ENCODE measurements around the gene SLC35B2.

DNA sequence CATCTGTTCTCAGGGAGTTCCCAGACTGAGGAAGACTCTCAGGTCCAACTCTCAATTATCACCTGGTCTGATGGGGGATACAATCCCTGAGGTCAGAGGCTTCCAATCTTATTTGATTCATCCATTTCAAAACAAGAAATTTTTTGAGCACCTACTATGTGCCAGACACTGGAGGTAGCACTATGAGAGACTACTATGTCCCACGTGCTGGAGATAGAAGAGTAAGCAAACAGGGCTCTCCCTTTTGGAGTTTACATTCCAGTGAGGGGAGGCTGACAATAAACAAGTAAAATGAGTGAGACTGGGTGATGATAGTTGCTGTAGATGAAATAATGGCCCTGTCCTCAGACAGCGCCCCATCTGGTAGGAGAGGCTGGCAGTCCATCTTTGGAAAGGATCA is 29.4 kb upstream of the SLC35B2 start:
- no peak for TF ChIP-seq POLR2AphosphoS5 (IDR thresholded peaks at IDR 0.05; ENCODE audit: low read depth, low read length)
- TF ChIP-seq, protein P1, sequence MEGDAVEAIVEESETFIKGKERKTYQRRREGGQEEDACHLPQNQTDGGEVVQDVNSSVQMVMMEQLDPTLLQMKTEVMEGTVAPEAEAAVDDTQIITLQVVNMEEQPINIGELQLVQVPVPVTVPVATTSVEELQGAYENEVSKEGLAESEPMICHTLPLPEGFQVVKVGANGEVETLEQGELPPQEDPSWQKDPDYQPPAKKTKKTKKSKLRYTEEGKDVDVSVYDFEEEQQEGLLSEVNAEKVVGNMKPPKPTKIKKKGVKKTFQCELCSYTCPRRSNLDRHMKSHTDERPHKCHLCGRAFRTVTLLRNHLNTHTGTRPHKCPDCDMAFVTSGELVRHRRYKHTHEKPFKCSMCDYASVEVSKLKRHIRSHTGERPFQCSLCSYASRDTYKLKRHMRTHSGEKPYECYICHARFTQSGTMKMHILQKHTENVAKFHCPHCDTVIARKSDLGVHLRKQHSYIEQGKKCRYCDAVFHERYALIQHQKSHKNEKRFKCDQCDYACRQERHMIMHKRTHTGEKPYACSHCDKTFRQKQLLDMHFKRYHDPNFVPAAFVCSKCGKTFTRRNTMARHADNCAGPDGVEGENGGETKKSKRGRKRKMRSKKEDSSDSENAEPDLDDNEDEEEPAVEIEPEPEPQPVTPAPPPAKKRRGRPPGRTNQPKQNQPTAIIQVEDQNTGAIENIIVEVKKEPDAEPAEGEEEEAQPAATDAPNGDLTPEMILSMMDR (IDR thresholded peaks at IDR 0.05), result no peak
- TF ChIP-seq SIN3A (IDR thresholded peaks at IDR 0.05; ENCODE audit: borderline replicate concordance, insufficient read depth, low read depth, low read length), result no peak
- no peak for TF ChIP-seq TCF7L2 (IDR thresholded peaks at IDR 0.05; ENCODE audit: low read depth, low read length)
- TF ChIP-seq, protein P2, sequence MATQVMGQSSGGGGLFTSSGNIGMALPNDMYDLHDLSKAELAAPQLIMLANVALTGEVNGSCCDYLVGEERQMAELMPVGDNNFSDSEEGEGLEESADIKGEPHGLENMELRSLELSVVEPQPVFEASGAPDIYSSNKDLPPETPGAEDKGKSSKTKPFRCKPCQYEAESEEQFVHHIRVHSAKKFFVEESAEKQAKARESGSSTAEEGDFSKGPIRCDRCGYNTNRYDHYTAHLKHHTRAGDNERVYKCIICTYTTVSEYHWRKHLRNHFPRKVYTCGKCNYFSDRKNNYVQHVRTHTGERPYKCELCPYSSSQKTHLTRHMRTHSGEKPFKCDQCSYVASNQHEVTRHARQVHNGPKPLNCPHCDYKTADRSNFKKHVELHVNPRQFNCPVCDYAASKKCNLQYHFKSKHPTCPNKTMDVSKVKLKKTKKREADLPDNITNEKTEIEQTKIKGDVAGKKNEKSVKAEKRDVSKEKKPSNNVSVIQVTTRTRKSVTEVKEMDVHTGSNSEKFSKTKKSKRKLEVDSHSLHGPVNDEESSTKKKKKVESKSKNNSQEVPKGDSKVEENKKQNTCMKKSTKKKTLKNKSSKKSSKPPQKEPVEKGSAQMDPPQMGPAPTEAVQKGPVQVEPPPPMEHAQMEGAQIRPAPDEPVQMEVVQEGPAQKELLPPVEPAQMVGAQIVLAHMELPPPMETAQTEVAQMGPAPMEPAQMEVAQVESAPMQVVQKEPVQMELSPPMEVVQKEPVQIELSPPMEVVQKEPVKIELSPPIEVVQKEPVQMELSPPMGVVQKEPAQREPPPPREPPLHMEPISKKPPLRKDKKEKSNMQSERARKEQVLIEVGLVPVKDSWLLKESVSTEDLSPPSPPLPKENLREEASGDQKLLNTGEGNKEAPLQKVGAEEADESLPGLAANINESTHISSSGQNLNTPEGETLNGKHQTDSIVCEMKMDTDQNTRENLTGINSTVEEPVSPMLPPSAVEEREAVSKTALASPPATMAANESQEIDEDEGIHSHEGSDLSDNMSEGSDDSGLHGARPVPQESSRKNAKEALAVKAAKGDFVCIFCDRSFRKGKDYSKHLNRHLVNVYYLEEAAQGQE (IDR thresholded peaks at IDR 0.05; ENCODE audit: insufficient read depth in 1 of 2, low read depth in 2 of 2, low read length in 1 of 2), result no peak

Data from Panc1 (cell line).